Nucleus accumbens (tissue), 56 donors: ENCODE data around the gene EPHA4.

Experiments used
- DNase-seq, 56 donors: peaks; one replicate each; lab custom pipeline; 2025; lab: John Stamatoyannopoulos, UW

The EPHA4 gene

GRCh38 chr2:221482666-221483455, 89.2 kb downstream of the EPHA4 start:
- peak in 1 of 56 donors; percentile 9 for DNase-seq

- no peak for DNase-seq
Observed at GRCh38 chr2:221480821-221481220, 91.3 kb downstream of the EPHA4 start.

DNA sequence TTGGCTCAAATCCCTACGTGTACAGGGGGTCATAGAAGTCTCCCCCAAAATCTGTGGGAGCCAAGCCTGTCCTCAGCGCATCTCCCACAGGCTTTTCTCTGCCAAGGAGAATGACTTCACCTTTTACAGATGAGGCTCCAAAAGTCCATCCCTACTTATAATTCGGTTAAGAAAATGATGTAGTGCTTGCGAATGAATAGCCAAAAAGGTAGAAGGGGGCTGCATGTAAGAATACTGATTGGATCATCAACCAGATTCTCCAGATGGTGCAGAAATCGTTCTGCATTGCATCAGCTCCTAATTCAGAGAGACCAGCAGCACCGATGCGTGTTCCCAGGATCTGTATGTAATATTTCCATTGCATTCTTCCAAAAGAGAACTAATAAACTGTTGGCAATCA, 91.9 kb downstream of the EPHA4 start:
- no peak for DNase-seq

DNA sequence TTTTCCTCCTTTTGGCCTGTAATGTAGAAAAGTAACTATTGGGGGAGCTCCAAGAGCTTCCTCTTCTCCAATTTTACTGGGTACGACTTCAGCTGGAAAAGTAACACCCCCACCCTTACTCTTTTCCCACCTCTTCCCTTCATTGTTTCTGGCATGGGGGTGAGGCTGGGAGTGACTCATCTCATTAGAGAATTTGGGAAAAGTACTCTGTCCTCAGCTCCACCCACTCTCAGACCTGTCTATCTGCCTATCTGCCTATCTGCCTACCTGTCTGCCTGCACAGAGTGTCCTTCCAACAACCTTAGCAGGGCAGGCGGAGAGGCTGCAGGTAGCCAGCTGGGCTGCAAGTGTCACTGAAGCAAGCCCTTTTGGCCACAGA, 93.6 kb downstream of the EPHA4 start:
- DNase-seq: peak in 22 of 56 donors; percentile 3 to 64 (median 16)

DNA sequence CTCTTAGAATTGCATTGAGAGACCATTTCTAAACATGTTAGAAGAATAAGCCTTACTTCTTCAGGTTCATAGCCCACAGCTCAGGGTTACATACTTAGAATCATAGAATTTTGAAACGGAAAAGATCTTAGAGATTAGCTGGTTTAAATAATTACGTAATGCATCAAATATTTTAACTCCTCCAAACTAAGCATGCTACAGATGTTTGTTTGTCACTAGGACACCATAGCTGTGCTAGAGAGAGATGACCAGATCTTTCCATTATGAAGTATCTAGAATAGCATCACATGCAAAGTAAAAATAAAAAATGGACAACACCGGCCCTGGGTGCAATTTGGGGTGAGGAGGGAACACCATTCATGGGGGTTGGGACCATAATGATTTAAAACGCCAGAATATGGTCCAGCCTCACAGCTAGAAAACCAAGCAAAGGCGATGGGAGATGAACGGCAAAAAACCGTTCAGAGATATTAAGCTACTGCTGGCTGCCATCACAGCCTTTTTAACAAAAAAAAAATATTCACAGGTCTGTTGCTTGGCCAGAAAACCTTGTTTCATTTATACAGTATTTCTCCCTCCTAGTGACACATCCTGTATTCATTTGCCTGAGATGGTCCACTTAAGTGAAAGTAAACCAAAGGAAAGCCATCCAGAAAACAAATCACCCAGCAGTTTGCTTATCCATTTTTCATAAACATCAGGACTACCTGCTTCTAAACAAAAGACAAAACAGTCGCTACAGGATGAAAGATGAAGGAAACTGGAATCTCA, 94.2 kb downstream of the EPHA4 start:
- DNase-seq: no peak

GRCh38 chr2:221476195-221476594, 95.9 kb downstream of the EPHA4 start:
- no peak for DNase-seq

DNA sequence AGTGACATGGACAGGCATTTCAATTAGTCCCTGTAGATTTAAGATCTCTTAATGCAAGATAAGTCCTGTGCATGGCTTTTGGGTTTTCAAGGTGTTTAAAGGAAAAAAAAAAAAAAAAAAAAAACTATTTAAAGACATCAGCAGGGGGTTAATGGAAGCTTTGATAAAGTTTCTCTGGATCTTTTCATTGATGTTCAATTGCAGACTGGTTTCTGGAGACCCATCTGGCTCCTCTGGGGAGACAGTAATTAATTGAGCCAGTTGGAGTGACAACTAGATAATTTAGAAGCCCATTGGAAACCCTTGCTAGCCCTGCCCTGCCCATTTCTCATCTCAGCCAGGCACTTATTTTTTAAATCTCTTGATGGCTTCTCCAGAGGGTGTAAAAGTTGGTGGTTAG, 98.7 kb downstream of the EPHA4 start:
- no peak for DNase-seq

DNA sequence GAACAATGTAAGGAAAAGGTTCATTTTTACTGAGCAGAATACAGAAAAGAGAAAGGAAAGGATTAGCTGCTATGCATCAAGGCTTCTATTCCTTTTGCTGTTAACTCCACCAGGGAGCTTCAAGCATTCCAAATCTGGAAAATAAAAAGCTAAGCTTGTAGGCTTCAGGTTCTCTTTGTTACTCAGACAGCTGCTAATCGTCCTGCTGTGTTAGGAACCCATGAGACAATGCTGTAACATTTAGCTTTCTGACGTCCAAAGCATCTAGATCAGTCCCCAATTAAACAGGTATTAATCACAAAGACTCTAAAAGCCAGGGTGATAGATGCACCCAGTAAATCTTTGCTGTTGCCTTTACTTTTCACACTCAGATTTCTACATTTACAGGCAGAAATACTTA, 103.8 kb downstream of the EPHA4 start:
- DNase-seq: no peak

GRCh38 chr2:221467610-221468009, 104.5 kb downstream of the EPHA4 start:
- DNase-seq: no peak

DNA sequence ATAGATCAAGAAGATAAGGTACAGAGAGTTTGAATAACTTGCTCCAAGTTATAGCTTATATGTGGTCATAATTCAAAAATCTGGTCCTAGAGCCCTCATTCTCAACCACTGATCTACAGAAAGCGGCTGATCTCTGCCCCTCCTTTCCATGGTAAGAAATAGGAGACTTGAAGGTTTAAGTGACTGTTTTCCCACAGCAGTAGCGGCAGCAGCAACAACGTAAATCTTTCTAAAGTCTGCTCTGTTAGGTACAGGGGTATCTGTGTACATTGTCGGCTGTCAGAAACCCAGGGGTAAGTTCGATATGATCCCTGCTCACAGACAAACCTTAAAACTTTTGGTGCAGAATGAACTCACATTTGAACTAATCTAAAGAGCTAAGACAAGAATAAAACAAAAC, 105.4 kb downstream of the EPHA4 start:
- DNase-seq: no peak

DNA sequence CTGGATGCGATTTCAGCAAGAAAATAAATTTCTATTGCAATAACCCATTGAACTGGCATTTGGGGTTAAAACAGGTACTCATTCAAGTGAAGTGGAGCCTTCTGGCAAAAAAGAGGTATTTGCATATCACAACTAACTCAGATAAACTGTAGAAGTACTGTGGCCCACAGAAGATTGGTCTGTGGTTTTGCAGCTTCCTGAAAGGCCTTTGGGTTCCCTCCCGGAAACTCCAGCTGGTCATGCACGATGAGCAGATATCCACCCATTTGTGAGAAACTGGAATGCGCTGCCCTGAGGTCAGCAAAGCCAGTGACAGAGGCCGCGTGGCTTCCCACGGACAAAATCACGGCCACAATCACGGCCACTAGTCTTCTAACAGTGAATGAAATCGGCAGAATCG, 106.3 kb downstream of the EPHA4 start:
- no peak for DNase-seq

- DNase-seq: no peak
Observed at GRCh38 chr2:221464971-221465370, 107.1 kb downstream of the EPHA4 start.

DNA sequence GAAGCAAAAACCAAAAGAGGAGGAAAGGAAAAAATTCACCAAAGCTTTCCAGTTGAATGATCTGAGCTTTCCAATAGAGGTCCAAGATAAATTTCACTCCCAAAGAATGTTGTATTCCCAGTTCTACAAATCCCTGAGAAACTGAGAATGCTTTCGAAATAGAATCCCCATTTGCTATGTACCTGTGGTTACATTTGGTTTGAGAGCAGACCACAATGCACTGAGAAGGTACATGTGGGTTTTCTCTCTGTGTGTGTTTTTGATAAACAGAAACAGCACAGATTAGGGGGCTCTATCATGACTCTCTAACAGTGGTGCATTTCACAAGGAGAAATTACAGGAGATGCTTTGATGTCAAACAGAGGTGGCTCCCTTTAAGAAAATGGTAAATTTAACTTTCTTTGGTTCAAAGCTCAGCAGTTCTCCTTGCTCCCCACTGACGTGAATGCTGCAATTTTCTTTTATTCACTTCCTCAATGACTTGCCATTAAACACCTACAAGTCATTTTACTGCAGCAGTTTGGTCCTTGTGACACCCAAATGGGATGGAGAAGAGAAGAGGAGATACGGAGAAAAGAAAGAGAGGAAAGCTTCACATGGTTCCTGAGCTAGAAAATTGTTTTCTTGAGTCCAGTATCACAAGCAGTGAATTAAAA, 108.7 kb downstream of the EPHA4 start:
- no peak for DNase-seq

DNA sequence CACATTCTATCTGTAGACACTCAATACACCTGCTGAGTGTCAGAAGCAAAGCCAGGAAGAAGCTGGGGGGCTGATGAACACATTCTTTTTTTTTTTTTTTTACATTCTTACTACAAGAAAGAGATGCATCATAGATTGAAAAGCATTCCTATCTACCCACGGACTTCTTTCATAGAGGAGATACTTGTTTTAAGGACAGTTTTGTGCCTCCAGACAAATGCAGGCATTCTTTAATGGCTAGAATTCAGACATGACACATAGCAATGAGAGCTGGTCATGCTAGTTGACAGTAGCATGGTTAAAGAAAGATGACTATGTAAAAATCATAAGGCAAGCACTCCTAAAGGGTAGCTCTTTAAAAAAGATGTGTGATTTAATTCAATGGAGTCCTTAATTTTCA, 110.2 kb downstream of the EPHA4 start:
- DNase-seq: no peak

- no peak for DNase-seq
Observed at GRCh38 chr2:221460136-221460535, 112.0 kb downstream of the EPHA4 start.

- no peak for DNase-seq
Observed at GRCh38 chr2:221458578-221458977, 113.5 kb downstream of the EPHA4 start.

DNA sequence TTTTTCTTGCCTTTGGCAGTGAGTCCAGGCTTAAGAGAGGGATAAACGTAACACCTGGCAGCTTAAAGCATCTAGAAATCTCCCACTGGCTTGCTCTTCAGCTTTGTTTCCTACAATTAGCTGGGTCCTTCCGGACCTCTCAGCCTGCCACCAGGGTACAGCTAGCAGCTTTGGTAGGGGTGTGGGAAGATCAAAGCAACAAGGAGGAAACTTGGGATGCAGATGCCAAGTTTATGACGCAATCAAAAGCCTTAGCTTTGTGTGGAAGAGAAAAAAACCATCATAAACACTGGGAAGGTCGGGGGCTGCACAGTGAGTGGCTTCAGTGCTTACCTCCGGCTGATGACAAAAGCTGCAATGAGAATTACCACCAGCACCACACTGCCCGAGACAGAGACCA, 116.9 kb downstream of the EPHA4 start:
- no peak for DNase-seq

DNA sequence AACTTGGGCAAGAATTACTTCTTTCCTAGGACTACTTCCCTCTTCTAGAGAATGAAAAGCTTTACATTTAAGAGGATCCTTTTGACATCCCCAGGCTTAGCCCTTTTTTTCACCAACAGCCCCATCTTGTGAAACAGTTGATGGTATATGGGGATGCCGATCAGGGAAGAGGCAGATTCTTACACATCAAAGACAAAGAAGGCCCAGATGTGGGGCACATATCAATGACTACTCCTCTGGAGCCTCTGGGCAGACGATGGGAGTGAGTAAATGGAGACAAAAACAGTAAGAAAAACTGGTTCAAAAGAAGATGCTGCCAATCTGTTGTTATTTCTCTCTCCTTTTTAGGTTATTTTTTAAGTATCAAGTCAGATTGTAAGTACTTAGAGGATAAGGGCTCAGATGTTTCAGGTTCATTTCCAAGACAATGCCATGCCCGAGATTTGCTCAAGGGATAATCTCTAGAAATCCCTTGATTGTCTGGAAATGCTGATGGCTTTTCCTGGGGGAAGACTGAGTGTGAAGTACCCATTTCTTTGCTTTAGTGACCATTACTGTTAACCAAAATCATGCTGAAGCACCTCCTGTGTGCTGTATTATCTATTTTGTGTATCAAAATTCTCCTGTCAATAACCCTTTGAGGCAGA, 117.5 kb downstream of the EPHA4 start:
- no peak for DNase-seq

DNA sequence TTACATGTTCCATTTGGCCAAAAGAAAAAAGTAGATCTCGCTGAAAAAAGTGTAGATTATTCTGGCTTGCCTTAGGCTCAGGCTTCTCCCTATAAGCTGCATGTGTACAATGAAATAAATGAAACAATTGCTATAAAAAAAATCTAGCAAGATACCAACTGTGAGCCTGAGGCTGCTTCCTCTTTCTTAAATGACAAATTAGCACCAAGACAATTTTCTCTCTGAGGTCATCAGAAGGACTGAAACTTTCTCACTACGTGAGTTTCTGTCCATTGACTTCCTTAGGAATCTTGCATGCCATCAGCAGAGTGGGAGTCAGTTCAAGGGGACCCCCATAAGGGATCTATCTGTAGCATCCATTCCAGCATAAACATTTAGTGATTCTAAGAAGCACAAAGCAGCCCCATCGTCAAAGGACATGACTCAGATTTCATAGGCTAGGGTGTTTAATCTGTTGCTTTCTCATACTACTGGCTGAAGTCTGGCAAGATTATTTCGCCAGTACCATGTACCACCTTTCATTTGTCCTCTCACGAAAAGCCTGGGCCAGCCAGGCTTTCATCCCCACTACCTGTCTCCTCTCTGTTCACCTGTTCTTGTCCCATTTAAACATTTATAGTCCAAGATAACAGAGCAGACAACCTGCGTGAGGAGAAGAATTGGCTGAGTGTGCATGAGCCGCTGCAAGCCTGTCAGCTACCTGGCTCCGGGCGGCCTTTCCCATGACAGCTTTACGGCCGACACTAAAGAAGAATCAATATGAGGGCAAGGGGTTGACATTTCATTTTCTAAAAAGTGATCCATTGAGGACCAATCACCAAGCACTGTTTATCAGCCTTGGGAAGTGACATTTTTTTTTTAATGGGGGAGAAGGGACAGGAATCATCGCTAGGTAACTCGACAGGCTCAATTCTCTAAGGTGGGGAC, 120.0 kb downstream of the EPHA4 start:
- no peak for DNase-seq

DNA sequence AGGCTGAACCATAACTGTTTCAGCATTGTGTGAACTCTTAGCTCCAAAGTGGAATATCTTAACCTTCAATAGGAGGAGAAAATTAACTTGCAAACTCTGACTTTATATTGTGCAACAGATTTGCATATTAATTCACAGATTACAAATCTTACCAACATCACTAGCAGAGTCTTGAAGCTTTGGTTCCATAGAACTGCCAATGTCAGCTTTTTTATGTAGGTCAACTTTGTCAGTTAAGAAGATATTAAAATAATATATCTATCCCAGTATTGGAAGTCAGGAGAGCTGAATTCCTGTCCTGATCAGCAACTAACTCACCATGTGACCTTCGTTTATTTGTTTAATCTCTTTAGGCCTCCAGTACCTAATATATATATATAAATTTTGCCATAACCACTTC, 121.8 kb downstream of the EPHA4 start:
- no peak for DNase-seq
